GM12872 (cell line): ENCODE data around the gene RASGRP1.

Experiments used
- CTCF ChIP-seq: IDR thresholded peaks from 3 replicates; pipeline ENCODE4 v1.5.1; 2011; ENCODE audit warnings: low read depth, mild to moderate bottlenecking, low read length, moderate library complexity; ENCODE audit not compliant: insufficient read depth

Gene RASGRP1

GRCh38 chr15:38534691-38535090 lies 29.9 kb downstream of the RASGRP1 start:
- no peak for TF ChIP-seq CTCF

GRCh38 chr15:38533926-38534325 lies 30.7 kb downstream of the RASGRP1 start:
- TF ChIP-seq CTCF = no peak

- TF ChIP-seq CTCF = no peak
These were observed 31.1 kb downstream of the RASGRP1 start for GRCh38 chr15:38533416-38533915.

- TF ChIP-seq CTCF = no peak
These were observed 31.9 kb downstream of the RASGRP1 start for GRCh38 chr15:38532728-38533127.

GRCh38 chr15:38531509-38531908 lies 33.1 kb downstream of the RASGRP1 start:
- no peak for TF ChIP-seq CTCF

GRCh38 chr15:38530113-38530512 lies 34.5 kb downstream of the RASGRP1 start:
- TF ChIP-seq CTCF = no peak

GRCh38 chr15:38528294-38528693 lies 36.3 kb downstream of the RASGRP1 start:
- TF ChIP-seq CTCF = no peak

- no peak for TF ChIP-seq CTCF
These were observed 38.5 kb downstream of the RASGRP1 start for GRCh38 chr15:38526158-38526557.
